ENCODE measurements around the gene SCML2.

SCML2 gene

DNA sequence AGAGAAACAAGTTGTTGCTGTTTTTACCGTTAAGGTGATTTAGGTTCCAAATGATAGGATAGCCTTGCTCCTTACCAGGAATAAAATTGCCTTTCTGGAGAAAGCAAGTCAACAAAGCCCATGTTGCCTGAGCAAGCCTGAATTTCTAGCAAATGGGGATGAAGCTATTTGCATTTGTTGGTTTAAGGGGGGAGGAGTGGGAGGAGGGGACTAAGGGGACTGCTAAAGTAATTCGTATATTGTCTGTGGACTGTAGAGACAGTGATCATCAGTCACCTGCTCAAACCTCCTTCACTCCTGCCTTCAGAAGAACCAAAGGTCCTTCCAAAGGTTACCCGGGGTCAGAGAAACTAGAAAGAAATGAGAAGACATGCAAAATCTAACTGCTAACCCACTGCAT lies 65.8 kb downstream of the SCML2 start:
- no peak overlapping the region for H3K4me3 ChIP-seq (ENCODE audit: low read depth, low read length)
- no peak for DNase-seq (ENCODE audit: low read depth)
- TF ChIP-seq MYC (IDR thresholded peaks at IDR 0.05; ENCODE audit: low read depth, low read length) = no peak
- TF ChIP-seq, protein P1, sequence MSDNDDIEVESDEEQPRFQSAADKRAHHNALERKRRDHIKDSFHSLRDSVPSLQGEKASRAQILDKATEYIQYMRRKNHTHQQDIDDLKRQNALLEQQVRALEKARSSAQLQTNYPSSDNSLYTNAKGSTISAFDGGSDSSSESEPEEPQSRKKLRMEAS (IDR thresholded peaks at IDR 0.05; ENCODE audit: low read depth, low read length) = no peak
- no peak for TF ChIP-seq POLR2A (IDR thresholded peaks at IDR 0.05; ENCODE audit: extremely low read depth, insufficient read length)
- TF ChIP-seq, protein P2, sequence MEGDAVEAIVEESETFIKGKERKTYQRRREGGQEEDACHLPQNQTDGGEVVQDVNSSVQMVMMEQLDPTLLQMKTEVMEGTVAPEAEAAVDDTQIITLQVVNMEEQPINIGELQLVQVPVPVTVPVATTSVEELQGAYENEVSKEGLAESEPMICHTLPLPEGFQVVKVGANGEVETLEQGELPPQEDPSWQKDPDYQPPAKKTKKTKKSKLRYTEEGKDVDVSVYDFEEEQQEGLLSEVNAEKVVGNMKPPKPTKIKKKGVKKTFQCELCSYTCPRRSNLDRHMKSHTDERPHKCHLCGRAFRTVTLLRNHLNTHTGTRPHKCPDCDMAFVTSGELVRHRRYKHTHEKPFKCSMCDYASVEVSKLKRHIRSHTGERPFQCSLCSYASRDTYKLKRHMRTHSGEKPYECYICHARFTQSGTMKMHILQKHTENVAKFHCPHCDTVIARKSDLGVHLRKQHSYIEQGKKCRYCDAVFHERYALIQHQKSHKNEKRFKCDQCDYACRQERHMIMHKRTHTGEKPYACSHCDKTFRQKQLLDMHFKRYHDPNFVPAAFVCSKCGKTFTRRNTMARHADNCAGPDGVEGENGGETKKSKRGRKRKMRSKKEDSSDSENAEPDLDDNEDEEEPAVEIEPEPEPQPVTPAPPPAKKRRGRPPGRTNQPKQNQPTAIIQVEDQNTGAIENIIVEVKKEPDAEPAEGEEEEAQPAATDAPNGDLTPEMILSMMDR (IDR thresholded peaks at IDR 0.05; ENCODE audit: low read depth, low read length) = no peak

DNA sequence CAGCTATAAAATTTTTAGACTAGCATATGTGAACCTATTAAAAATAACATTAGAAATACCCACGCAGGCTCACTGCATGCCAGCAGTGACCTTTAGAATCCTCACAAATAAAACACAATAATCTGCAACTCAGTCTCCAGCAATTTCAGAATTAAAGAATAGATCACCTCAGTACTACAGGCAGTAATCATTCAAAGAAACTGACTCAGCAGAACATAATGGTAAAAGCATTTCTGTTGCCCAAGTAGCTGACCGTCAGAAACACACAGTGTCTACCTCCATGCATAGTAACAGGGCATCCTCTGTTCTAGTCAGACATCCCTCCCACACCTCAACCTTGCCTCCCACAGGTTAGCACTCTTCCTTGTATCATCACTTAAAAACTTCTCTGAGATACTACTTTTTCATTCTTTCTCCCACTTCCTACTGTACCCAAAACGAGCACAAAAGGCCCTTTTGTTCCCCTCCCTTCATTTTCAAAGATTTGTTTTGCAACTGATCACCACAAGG lies 68.1 kb downstream of the SCML2 start:
- no peak for DNase-seq (ENCODE audit: low read depth)
- no peak for TF ChIP-seq POLR2A (IDR thresholded peaks at IDR 0.05; ENCODE audit: extremely low read depth, insufficient read length)
- TF ChIP-seq MYC (IDR thresholded peaks at IDR 0.05; ENCODE audit: low read depth, low read length) = no peak
- TF ChIP-seq, protein P2 (IDR thresholded peaks at IDR 0.05; ENCODE audit: low read depth, low read length) = no peak
- TF ChIP-seq, protein P1 (IDR thresholded peaks at IDR 0.05; ENCODE audit: low read depth, low read length) = no peak
- H3K4me3 ChIP-seq (ENCODE audit: low read depth, low read length) = no peak overlapping the region

DNA sequence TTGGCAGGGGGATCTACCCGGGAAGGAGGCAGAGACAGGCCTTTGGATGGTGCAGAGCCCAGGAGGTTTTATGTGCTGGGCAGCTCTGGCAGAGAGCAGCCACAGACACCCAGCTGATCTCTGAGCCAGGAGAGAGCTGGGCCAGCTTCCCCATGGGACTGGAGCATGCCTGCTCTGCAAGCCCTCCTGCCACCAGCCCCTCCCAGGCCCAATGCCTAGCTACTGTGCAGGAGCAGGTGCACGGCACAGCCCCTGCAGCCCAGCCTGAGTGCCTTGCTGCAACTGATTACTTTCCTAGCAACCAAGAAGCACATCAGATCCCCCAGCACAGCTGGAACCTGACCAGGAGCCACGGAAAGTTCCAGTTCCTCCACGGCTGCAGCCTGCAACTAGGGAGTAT lies 76.0 kb downstream of the SCML2 start:
- no peak overlapping the region for H3K4me3 ChIP-seq (ENCODE audit: low read depth, low read length)
- no peak for DNase-seq (ENCODE audit: low read depth)
- TF ChIP-seq, protein P1 (IDR thresholded peaks at IDR 0.05; ENCODE audit: low read depth, low read length) = no peak
- TF ChIP-seq, protein P2 (IDR thresholded peaks at IDR 0.05; ENCODE audit: low read depth, low read length) = no peak
- TF ChIP-seq POLR2A (IDR thresholded peaks at IDR 0.05; ENCODE audit: extremely low read depth, insufficient read length) (no peak), MYC (IDR thresholded peaks at IDR 0.05; ENCODE audit: low read depth, low read length) (no peak)

DNA sequence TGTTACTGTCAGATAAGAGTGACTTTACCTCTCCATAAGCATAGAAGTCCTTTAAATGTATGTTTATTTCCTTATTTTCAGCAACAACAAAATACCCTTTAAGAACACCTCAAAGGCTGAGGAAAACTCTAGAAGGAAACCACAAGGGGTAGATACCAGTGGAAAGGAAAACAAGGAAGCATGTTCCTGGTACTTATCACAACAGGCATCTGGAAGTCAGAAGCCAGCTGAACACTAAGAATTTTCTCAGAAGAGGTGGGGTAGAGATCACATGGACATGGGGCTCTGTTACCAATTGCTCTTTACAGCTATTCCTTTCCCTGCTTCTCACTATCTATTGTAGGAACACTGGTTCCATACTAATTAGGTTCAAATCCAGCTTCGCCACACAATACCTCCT lies 82.3 kb downstream of the SCML2 start:
- DNase-seq (ENCODE audit: low read depth) = no peak
- H3K4me3 ChIP-seq (ENCODE audit: low read depth, low read length) = no peak overlapping the region
- TF ChIP-seq, protein P2 (IDR thresholded peaks at IDR 0.05; ENCODE audit: low read depth, low read length) = no peak
- TF ChIP-seq POLR2A (IDR thresholded peaks at IDR 0.05; ENCODE audit: extremely low read depth, insufficient read length) (no peak), MYC (IDR thresholded peaks at IDR 0.05; ENCODE audit: low read depth, low read length) (no peak)
- TF ChIP-seq, protein P1 (IDR thresholded peaks at IDR 0.05; ENCODE audit: low read depth, low read length) = no peak

DNA sequence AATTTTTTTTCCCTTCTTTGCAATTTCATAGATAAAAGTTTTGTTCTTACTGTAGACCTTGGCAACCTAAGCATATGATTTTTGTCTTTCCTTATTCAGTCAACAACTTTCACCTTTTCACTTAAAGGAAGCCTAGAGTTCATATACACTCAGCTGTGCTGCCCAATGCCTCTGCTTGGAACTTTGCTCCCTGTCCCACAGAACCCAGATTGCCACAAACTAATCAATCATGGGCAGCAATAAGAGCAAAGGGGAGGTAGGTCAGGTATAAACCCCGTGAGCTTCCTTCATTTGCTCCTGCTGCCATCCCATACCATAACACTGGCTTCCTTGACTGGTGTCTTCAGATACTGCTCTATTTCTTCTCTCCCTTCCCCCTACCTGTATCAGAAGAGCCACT lies 82.8 kb downstream of the SCML2 start:
- no peak overlapping the region for H3K4me3 ChIP-seq (ENCODE audit: low read depth, low read length)
- DNase-seq (ENCODE audit: low read depth) = no peak
- TF ChIP-seq, protein P2 (IDR thresholded peaks at IDR 0.05; ENCODE audit: low read depth, low read length) = no peak
- TF ChIP-seq POLR2A (IDR thresholded peaks at IDR 0.05; ENCODE audit: extremely low read depth, insufficient read length) = no peak

DNA sequence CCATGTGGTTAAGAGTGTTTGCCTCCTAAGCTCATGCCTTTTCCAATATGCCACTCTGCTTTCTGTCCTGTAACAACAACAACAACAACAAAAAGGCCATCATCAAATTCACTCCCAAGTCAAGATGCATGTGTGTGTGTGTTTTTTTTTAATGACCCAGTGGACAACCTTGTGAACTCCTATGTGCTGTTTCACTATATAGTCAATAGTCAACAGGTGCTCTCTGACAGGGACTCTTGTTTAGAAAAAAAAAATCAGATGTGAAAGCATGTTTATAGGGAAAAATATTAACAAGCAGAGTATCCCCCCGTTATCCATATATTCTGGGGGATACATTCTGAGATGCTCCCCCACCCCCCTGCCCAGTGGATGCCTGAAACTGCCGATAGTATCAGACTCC lies 83.2 kb downstream of the SCML2 start:
- H3K4me3 ChIP-seq (ENCODE audit: low read depth, low read length) = no peak overlapping the region
- TF ChIP-seq, protein P2 (IDR thresholded peaks at IDR 0.05; ENCODE audit: low read depth, low read length) = no peak
- TF ChIP-seq, protein P1 (IDR thresholded peaks at IDR 0.05; ENCODE audit: low read depth, low read length) = no peak
- TF ChIP-seq MYC (IDR thresholded peaks at IDR 0.05; ENCODE audit: low read depth, low read length) (no peak), POLR2A (IDR thresholded peaks at IDR 0.05; ENCODE audit: extremely low read depth, insufficient read length) (no peak)
- DNase-seq (ENCODE audit: low read depth) = no peak
